AG08396 (cell line): ENCODE measurements around the gene LSM7.
A peak's percentile ranks its signal among the peaks of the same experiment; 100 is the strongest.

Source experiments
- DNase-seq: peaks from one replicate; pipeline ENCODE4 v3.0.0; 2012; ENCODE audit warnings: low spot score, mixed read lengths

Gene LSM7

DNA sequence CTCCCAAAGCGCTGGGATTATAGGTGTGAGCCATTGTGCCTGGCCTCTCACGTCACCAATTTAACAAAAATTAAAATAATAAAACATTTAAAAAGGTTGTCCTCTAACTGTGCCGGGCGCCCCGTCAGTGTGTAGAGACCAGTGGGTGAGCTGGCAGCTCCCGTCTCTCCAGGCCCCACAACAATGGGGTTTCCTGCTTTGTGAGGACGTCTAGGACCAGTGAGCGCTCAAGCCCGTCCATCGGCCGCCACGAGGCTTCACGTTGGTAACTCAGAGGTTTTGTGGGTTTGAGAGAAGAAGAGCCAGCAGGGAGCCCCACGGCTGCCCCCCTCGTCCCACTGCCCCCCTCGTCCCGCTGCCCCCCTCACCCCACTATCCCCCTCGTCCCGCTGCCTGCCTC is 4.7 kb downstream of the LSM7 start:
- no peak for DNase-seq

DNA sequence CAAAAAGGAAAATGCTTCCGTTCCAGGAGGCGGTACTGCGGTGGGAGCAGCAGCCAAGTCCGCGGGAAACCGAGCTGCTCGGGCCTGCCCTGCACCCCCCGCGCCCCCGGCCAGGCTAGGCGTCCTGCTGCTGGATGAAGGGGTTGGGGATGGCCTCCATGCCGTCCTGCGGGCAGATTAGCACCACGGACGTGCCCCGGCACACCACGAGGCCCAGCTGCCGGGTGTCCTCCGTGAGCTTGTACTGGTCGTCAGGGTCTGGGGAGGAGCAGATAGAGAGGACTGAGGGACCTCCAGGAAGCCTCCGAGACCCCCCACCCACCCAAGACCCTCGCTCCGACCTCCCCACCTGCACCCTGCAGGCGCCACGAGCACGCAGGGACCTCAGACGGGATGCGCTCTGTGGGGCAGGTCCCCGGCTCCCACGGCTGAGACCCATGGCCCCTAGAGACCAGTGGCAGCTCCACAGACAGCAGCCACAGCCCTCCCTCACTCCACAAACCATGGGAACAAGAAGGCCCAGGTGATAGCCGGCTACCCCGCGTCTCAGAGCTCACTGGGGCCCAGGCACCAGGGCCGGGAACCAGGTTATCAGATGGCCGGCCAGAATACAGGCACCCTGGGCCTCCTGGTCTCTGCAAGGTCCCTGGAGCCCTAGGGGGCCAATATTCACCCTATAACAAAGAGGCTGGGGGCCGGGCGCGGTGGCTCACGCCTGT is 6.7 kb downstream of the LSM7 start:
- DNase-seq, result no peak

DNA sequence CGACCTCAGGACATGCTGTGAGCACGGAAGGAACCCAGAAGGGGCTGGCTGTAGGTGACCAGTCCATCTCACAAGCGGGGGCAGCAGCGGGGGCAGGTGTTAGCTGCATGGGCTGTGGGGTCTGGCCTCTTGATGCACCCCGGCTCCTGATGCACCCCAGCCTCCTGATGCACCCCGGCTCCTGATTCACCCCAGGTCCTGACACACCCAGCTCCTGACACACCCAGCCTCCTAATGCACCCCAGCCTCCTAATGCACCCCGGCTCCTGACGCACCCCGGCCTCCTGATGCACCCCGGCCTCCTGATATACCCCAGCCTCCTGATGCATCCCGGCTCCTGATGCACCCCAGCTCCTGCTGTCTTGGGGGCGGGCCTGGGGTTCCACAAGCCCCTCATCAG is 7.4 kb downstream of the LSM7 start:
- no peak for DNase-seq

DNA sequence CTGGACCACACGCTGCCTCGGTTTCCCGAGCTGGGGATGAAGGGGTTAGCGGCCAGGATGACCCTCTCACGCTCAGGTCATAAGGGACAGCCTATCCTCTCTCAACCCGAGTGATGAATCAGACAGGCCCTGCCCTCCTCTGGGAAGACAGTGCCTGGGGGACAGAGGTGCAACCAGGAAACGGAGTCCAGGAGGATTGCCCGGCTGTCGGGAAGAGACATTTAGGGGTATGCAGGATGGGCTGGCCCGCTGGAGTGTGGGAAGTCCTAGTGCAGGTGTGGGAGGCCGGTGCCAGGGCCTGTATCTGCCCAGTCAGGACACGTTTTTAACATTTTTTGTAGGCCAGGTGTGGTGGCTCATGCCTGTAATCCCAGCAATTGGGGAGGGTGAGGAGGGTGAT is 8.3 kb downstream of the LSM7 start:
- no peak for DNase-seq

DNA sequence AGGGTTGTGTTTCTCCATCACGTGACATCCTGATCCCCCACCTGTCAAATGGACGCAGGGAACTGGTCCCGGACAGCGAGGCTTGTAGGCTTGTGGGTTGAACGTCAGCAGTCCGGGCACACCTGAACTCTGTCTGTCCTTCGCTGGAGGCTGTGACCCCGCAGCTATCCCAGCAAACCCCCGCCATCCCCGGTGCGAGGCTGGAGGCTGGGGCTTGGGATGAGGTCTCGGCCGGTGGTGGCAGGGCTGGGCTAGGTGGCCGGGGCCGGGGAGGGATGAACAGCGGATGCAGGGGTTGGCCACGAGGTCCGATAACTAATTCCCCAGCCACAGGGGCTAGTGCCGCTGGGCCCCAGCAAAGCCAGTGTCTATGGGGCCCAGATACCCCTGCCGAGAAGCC is 8.8 kb downstream of the LSM7 start:
- no peak for DNase-seq

DNA sequence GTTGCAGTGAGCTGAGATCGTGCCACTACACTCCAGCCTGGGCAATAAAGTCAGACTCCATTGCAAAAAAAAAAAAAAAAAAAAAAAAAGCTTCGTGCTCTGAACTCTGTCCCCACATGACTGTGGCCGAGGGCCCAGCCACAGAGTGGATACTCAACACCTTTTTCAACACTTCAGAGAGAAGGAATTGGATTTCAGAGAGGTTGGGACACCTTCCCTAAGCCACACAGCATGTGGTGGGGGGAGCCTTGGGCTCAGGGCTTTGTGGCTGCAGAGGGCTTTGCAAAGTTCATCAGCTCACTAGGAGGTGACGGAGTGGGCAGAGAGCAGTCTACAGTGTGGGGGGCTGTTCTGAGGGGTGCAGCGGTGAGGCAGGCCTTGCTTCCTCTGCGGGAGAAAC is 9.5 kb downstream of the LSM7 start:
- no peak for DNase-seq

DNA sequence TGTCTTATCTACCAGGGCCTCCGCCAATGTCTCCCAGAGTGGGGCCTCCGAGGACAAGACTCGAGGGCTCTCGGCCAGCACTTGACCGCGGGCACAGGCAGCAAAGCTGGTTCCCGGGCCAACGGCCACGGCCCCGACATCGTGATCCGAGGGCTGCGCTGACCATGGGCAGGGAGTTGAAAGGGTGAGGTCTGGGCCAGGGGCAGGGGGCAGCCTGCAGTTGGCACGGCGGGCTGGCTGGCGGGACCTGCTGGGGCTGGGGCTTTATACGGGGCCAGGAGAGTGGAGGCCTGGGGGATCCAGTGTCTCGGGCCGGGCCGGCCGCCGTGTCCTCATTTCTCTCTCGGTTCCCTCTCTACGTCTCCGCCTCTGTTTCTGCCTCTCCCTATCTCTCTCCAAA is 10.6 kb downstream of the LSM7 start:
- DNase-seq, result no peak

DNA sequence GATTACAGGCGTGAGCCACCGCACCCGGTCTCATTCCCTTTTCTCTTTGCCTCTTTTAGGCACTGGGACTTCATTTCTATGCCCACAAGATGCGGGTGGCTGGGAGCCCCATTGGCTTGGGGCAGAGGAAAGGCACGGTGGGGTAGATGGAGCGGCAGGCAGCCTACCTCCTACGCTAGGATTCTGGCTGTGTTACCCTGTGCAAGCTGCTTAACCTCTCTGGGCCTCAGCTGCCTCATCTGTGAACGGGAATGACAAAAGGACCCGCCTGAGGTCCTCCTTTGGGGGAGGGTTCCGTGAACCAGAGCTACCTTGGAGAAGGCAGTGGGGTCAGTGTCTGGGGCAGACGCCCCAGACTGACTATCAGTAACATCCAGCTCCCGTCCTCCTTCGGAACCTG is 11.1 kb downstream of the LSM7 start:
- no peak for DNase-seq

DNA sequence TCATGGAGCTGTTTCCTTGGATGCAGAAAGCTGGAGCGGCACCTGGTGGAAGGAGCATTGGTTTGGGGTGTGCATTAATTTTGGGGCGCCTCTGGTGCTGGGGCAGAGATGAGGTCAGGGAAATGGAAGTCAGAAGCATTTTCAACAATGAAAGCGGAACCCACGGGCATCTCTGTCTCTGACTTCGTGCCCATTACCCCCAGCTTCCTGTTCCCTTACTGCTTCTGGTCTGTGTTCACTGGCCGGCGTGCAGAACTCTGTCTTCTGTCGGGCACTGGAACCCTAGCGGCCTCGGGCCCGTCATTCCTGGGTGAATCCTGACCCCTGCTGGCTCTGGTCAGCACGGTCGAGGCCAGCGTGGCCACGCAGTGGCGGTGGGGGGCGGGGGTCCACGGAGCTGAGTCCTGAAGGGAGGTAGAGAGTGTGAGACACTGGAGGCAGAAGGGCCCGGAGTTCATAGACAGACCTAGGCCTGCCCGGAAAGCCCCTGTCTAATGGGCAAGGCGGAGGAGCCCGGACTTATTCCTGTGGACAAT is 12.5 kb downstream of the LSM7 start:
- peak; percentile 87 for DNase-seq

DNA sequence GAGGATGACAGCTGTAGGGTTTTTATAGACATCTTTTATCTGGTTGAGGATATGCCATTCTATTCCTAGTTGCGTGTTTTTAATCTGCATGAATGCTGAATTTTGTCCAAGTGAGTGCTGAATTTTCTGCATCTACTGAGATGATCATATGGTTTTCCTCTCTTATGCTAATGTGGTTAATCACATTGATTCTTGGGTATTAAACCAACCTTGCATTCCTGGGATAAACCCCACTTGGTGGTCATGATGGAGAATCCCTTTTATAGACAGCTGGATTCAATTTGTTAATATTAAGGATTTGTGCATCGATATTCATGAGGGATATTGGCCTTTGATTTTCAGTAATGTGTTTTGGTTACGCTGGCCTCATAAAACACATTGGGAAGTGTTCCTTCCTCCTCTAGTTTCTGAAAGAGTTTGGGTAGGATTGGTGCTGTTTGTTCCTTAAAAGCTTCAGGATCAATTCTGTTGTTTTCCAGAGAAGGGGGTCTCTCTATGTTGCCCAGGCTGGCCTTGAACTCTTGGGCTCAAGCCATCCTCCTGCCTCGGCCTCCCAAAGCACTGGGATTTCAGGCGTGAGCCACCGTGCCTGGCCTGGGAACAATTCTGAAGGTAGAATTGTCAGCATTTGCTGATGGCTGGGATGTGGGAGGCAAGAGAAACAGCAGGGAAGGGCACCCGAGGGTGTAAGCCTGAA is 13.1 kb downstream of the LSM7 start:
- no peak for DNase-seq

DNA sequence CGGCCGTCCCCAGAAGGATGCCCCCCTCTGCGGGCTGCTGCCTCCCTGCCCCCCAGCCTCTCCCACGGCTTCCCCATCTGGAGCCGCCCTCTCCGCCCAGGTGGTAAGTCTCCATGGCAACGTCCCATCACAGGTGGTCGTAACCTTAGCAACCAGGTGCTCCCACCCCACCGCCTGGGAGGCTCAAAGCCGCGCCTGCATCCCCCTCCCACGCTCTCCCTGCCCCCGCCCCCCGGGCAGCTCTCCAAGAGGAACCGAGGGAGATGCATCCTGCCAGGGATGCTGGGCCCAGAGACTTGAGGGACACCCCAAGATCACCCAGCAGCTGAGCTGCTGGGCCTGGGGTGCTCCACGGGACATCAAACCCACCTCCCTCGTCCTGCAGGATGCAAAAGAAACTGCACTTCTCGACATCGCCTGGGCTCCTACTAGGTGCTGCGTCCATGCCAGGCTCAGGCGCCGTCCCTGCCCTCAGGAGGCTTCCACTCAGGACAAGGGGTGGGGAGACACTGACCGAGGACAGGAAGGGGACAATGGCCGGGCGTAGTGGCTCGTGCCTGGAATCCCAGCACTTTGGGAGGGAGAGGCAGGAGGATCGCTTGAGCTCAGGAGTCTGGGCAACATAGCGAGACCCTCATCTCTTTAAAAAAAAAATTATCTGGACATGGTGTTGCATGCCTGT is 15.4 kb downstream of the LSM7 start:
- DNase-seq, result no peak

DNA sequence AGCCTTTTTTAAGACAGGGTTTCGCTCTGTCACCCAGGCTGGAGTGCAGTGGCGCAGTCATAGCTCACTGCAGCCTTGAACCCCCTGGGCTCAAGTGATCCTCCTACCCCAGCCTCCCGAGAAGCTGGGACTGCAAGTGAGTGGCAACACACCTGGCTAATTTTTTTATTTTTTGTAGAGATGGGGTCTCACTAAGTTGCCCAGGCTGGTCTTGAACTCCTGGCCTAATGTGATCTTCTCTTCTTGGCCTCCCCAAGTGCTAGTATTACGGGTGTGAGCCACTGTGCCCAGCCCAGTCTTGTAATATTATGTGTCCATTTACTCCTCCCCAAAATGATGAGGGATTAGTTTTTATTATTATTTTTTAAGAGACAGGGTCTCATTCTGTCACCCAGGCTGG is 17.3 kb downstream of the LSM7 start:
- no peak for DNase-seq

DNA sequence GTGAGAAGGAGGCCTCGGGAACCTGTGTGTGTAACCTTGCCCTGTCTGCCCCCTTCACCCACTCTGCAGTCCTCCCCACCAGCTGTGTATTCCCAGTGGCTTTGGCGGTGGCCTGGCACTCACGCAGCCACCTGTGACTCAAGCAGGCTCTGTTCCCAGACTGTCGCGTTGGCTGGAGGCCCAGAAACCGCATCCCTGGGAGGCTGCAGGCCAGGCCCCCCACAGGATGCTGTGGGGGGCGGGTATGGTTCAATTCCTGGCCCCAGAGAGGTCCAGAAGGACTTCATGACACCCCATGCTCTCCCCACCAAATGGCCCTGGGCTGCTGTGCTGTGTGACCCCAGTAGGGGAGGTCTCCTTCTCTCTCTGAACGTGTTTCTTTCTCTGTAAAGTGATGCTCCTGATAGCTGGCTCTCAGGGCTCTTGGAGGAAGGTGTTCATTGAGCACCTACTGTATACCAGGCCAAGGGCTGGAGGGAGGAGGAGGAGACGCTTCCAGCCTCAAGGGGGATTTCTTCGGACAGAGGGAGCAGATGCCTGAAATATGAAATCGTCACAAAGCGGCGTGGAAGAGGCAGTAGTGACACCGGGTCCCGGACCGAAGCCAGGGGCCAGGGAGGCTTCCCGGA is 18.5 kb downstream of the LSM7 start:
- DNase-seq, result no peak

DNA sequence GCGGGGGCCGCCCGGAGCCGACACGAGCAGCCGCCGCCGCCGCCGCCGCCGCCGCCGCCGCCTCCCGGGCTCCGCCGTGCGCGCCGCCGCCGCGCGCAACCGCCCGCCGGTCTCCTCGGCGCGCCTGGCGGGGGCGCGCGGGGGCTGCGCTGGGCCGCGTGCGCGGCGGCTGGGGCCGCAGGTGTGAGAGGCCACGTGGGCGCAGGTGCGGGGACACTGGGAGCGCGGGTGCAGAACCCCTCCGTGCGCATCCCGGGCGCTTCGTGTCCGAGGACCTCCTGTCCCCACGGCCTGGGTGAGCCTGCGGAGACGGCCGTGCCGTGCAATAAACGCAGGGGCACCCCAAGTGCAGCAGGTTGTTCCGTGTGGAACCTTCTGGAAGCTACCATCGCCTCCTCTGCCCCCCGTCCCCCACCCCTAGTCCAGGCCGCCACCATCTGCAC is 20.3 kb downstream of the LSM7 start, which contains the start of gene LINGO3:
Gene LINGO3 (minus strand): TSS at position 41 of the 443 bp plus-strand sequence. CDS start 16,378 bp downstream, outside the sequence.
- DNase-seq, result no peak

DNA sequence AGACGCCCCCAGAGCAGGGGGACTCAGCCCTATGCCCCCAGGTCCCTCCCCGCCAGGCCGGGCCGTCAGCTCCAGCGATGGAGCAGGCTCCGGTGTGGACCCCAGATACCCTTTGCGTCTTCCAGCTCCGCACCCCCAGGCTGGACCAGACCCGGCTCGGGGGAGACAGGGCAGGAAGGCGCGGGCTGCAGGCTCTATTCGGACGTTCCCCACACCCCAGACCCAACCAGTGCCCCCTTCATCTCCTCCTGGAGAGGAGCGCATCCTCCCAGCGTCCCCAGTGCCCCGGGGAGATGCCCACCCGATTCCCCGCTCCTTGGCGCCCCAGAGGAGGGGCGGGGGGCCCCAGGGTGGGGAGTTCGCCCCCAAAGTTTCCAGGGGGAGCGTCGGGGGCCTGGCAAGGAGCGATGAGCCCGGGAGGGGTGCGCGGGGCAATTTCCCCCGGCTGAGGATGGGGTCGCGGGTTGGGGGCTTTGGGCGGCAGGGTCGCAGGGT is 20.8 kb downstream of the LSM7 start:
- no peak for DNase-seq

DNA sequence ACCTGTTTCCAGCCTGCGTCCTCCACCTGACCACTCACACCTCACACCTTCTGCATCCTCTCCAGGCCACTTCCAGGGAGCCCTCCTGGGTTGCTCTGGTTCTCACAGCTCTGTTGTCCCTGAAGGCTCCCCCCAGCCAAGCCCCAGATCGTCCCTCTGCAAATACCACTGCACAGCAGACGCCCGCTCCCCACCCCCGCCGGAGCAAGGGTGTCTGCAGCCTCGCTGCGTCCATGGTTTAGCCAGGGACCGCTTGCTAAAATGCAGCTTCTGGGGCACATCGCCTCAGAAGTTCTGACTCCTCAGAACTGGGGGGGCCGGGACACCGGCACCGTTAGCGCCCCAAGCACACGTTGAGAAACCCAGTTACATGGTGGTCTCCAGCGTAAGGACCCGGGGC is 21.4 kb downstream of the LSM7 start:
- no peak for DNase-seq

DNA sequence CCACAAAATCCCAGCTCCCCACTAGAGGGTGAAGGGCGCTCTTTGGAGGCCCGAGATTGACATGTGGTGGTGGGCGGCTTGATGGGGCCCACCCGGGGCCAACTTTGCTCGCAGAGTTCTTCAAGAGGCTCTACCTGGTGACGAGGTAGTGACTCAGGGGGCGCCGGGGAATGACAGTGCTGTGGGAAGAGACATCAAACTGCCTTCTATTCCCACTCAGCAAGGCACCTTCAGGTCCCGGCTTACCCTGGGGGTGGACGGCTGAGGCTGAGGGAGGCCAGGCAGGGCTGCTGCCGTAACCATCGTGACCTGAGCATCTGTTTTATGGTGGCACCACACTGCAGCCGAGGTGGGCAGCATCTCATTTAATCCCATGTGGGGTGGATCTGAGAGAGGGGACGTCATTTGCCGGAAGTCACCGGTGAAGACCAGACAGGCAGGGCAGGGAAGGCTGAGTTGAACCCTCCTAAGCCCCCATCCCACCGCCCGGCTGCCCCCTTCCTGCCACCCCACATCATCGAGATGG is 22.0 kb downstream of the LSM7 start:
- DNase-seq, result no peak

DNA sequence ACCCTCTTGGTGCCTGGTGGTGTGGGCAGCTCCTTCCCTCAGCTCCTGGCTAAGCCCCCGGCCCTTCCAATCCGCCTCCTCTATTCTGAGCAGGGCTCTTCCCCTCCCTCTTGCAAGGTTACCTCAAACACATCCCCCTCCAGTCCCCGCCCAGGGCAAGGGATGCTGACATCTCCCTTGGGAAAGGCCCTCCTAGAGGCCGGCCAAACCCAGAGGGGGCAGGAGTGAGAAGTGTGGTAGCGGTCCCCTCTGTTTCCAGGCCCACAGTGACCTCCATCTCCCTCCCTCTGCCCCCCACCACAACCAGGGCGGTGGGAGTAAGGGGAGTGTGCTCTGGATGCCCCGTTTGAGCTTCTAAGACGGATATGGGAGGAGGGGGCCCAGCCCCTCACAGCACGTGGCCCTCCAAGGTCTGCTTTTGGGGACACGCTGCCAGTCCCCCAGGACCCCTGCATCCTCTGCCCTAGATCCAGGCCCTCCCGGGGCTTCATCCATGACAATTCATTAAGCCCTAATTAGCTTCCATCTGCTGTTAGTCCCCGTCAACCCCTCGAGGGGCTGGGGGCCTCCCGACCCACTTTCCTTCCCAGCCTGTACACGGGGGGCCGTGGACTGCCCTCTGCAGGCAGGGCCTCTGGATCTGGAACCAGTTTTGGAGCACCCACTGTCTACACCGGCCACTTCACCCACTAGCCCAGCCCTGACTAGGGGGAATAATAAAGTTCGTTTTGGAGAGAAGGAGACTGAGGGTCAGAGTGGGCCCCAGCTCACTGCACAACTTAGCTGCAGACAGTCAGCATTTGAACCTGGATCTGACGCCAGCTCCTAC is 22.7 kb downstream of the LSM7 start:
- DNase-seq, result no peak

DNA sequence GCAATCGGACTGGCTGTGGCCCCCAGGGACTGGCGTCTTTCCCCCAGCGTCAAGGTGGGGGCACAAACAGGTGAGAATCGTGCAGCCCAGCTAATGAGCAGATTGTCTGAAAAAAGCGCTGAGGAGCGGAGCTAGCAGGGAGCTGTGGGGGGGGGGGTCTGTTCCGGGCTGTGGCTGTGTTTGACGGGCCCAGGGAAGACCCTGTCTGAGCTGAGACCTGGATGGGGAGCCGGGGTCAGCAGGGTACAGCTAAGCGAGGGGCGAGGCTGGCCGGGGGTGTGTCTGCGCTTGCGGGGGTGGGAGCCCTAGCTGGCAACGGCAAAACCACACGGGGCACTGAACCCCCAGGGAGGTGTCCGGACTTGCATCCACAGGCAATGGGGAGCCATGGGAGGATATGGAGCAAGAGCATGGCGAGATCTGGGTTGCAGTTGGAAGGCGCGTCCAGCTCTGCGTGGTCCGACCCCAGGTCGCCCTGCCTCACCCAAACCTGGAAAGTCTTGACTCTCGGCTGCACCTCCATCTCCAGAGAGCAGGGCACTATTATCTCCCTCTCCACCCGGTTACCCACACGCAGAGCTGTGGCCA is 25.1 kb downstream of the LSM7 start:
- no peak for DNase-seq

DNA sequence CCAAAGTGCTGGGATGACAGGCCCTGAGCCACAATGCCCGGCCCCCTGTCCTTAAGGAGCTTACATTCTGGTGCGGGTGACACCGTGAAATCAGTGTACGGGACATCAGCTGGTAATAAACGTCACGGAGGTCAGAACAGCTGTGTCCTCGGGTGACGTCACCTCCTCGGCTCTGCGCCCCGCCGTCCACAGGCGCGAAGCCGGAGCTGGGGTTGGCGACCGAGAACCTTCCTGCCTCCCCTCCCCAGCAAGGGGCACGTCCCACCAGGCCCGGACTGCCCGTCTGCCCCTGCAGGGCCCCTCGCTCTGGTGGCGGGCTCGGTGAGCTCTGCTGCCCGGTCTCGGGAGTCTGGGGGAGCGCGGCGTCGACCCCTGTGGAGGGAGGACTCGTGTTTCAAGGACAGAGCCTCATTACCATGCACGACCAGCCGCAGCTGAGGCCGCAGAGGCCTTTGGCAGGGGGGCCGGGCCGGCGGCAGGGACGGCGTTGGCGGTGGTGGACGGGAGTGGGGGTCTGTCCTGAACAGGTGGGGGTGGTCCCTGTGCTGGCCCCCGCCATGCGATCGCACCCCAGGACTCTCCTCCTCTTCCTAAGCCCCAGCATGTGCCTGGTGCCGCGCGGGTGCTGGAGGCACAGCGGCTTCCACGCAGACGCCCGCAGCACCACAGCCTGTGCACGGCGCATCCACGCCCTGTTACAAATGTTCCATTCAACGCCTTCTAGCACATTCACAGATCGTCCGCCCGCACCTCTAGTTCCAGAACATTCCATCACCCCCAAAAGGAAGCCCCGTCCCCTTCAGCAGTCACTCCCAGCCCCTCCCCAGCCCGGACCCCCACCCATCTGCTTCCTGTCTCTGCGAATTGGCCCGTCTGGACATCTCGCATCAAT is 25.8 kb downstream of the LSM7 start:
- DNase-seq, result peak; percentile 82
